ENCODE results near the gene GAB4. TPM values are rescaled to one million over a fixed set of nuclear protein-coding genes. Genes with fewer than 3 reads are reported as not detected.

GAB4 gene
- total RNA-seq, 1 donor from 2014 or later, result not detected

DNA sequence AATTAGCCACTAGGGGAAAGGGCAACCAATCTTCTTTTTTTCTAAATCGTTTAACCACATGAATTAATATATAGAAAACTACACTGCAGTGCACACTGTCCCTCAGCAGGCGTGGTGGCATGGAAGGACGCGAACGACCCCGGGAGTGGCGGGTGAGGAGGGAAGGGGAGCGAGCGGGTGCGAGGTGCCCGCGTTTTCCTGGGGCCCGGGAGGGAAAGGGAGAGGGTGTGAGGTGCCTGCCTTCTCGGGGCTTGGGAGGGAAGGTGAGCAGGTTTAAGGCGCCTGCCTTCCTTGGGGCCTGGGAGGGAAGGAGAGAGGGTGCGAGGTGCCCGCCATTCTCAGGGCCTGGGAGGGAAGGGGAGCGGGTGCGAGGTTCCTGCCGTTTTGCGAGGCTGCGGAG is 765 bp downstream of the GAB4 start:
- Histone ChIP-seq H2AFZ (ENCODE audit: low read depth, low read length) (no peak overlapping the region), H3K9ac (ENCODE audit: low read length) (no peak overlapping the region), H3K27me3 (ENCODE audit: insufficient read depth, low read length) (no peaks in the 10 kb centered on the region), H3K27ac (ENCODE audit: low read depth, low read length) (no peak overlapping the region), H3K4me3 (ENCODE audit: insufficient read depth, low read depth, low read length) (no peak overlapping the region), H3K36me3 (ENCODE audit: insufficient read depth, low read length) (no peaks in the 10 kb centered on the region), H3K4me1 (ENCODE audit: insufficient read depth, low read length) (no peaks in the 10 kb centered on the region), H4K20me1 (ENCODE audit: insufficient read depth, low read length) (no peaks in the 10 kb centered on the region), H3K4me2 (ENCODE audit: low read length) (no peak overlapping the region), H3K9me3 (ENCODE audit: insufficient read depth, low read depth, low read length) (no peaks in the 10 kb centered on the region), H3K79me2 (ENCODE audit: insufficient read depth, low read length) (no peaks in the 10 kb centered on the region)
- Mint-ChIP-seq H3K27me3 (ENCODE audit: low read depth, unreplicated experiment) (peaks cover 27% of the 10 kb centered on the region), H3K4me1 (ENCODE audit: low read depth, unreplicated experiment) (no peaks in the 10 kb centered on the region), H3K36me3 (ENCODE audit: low read depth, unreplicated experiment) (no peaks in the 10 kb centered on the region), H3K4me3 (ENCODE audit: unreplicated experiment) (no peak overlapping the region), H3K27ac (ENCODE audit: unreplicated experiment) (no peak overlapping the region), H3K9me3 (ENCODE audit: unreplicated experiment) (peaks cover 11% of the 10 kb centered on the region)
- TF ChIP-seq, protein P1, sequence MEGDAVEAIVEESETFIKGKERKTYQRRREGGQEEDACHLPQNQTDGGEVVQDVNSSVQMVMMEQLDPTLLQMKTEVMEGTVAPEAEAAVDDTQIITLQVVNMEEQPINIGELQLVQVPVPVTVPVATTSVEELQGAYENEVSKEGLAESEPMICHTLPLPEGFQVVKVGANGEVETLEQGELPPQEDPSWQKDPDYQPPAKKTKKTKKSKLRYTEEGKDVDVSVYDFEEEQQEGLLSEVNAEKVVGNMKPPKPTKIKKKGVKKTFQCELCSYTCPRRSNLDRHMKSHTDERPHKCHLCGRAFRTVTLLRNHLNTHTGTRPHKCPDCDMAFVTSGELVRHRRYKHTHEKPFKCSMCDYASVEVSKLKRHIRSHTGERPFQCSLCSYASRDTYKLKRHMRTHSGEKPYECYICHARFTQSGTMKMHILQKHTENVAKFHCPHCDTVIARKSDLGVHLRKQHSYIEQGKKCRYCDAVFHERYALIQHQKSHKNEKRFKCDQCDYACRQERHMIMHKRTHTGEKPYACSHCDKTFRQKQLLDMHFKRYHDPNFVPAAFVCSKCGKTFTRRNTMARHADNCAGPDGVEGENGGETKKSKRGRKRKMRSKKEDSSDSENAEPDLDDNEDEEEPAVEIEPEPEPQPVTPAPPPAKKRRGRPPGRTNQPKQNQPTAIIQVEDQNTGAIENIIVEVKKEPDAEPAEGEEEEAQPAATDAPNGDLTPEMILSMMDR (IDR thresholded peaks at IDR 0.05; ENCODE audit: insufficient read depth, low read depth, low read length), result no peak
- TF ChIP-seq EZH2 (IDR thresholded peaks at IDR 0.05; ENCODE audit: insufficient read depth, low read length), result no peak
- no peak for FAIRE-seq
- DNase-seq (ENCODE audit: low read depth), result no peak

DNA sequence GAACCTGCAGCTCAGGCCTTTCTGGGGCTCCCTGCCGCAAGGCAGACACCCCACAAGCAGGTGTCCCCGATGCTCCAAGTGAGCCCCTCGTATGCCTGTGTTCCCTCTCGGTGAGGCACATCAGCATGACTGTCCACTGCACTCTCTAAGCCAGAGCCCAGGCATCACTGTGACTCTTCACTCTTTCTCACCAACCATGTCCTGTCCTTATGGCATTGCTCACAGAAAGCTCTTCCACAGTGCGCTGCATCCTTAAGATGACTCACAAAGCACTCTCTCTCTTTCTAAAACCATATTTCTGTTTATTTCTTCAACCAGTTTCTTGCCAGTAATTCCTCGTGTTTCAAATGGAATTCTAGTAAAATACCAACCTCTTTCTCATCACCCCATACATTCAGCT is 18.1 kb downstream of the GAB4 start:
- no peak overlapping the region for H3K27ac Mint-ChIP-seq (ENCODE audit: unreplicated experiment)
- TF ChIP-seq, protein P1 (IDR thresholded peaks at IDR 0.05; ENCODE audit: insufficient read depth, low read depth, low read length), result no peak
- no peak for TF ChIP-seq EZH2 (IDR thresholded peaks at IDR 0.05; ENCODE audit: insufficient read depth, low read length)
- no peaks in the 10 kb centered on the region for H3K4me1 ChIP-seq (ENCODE audit: insufficient read depth, low read length)
- H3K27me3 ChIP-seq (ENCODE audit: insufficient read depth, low read length), result no peaks in the 10 kb centered on the region
- no peaks in the 10 kb centered on the region for H3K4me1 Mint-ChIP-seq (ENCODE audit: low read depth, unreplicated experiment)
- DNase-seq (ENCODE audit: low read depth) (no peak), FAIRE-seq (no peak)
- no peaks in the 10 kb centered on the region for H3K79me2 ChIP-seq (ENCODE audit: insufficient read depth, low read length)
- H3K9me3 Mint-ChIP-seq (ENCODE audit: unreplicated experiment), result peaks cover 3% of the 10 kb centered on the region
- no peak overlapping the region for H3K4me3 ChIP-seq (ENCODE audit: insufficient read depth, low read depth, low read length)
- H3K36me3 Mint-ChIP-seq (ENCODE audit: low read depth, unreplicated experiment), result no peaks in the 10 kb centered on the region
- H3K27ac ChIP-seq (ENCODE audit: low read depth, low read length), result no peak overlapping the region
- H3K9ac ChIP-seq (ENCODE audit: low read length), result no peak overlapping the region
- no peak overlapping the region for H2AFZ ChIP-seq (ENCODE audit: low read depth, low read length)
- no peak overlapping the region for H3K4me3 Mint-ChIP-seq (ENCODE audit: unreplicated experiment)
- H4K20me1 ChIP-seq (ENCODE audit: insufficient read depth, low read length), result no peaks in the 10 kb centered on the region
- no peaks in the 10 kb centered on the region for H3K36me3 ChIP-seq (ENCODE audit: insufficient read depth, low read length)
- no peak overlapping the region for H3K4me2 ChIP-seq (ENCODE audit: low read length)
- H3K9me3 ChIP-seq (ENCODE audit: insufficient read depth, low read depth, low read length), result peaks cover 3% of the 10 kb centered on the region
- H3K27me3 Mint-ChIP-seq (ENCODE audit: low read depth, unreplicated experiment), result peaks cover 9% of the 10 kb centered on the region

DNA sequence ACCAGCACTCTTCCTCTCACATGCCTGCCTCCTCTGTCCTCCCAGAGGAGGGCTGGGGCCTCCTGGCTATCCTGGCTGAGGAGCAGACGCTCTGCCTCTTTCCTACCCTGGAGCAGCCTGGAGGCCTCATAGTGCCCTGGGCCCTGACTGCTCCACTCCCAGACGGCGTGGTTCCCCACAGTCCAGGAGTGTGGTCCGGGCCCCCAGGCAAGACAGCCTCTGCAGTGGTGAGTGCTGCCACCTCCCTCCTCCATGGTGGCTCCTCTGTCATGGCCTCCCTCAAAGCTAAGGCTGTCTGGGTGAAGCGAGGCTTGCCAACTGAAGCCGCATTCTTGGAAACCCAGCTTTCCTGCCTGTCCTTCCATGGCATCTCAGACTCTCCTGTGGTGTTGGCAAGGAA is 19.8 kb downstream of the GAB4 start:
- Histone ChIP-seq H4K20me1 (ENCODE audit: insufficient read depth, low read length) (no peaks in the 10 kb centered on the region), H3K27me3 (ENCODE audit: insufficient read depth, low read length) (no peaks in the 10 kb centered on the region), H3K4me2 (ENCODE audit: low read length) (no peak overlapping the region), H3K79me2 (ENCODE audit: insufficient read depth, low read length) (no peaks in the 10 kb centered on the region), H3K27ac (ENCODE audit: low read depth, low read length) (no peak overlapping the region), H3K4me1 (ENCODE audit: insufficient read depth, low read length) (no peaks in the 10 kb centered on the region), H3K36me3 (ENCODE audit: insufficient read depth, low read length) (no peaks in the 10 kb centered on the region), H3K4me3 (ENCODE audit: insufficient read depth, low read depth, low read length) (no peak overlapping the region), H2AFZ (ENCODE audit: low read depth, low read length) (no peak overlapping the region), H3K9me3 (ENCODE audit: insufficient read depth, low read depth, low read length) (peaks cover 3% of the 10 kb centered on the region), H3K9ac (ENCODE audit: low read length) (no peak overlapping the region)
- Mint-ChIP-seq H3K27me3 (ENCODE audit: low read depth, unreplicated experiment) (peaks cover 5% of the 10 kb centered on the region), H3K27ac (ENCODE audit: unreplicated experiment) (no peak overlapping the region), H3K9me3 (ENCODE audit: unreplicated experiment) (peaks cover 6% of the 10 kb centered on the region), H3K36me3 (ENCODE audit: low read depth, unreplicated experiment) (no peaks in the 10 kb centered on the region), H3K4me1 (ENCODE audit: low read depth, unreplicated experiment) (no peaks in the 10 kb centered on the region), H3K4me3 (ENCODE audit: unreplicated experiment) (no peak overlapping the region)
- FAIRE-seq (no peak), DNase-seq (ENCODE audit: low read depth) (no peak)
- no peak for TF ChIP-seq EZH2 (IDR thresholded peaks at IDR 0.05; ENCODE audit: insufficient read depth, low read length)
- TF ChIP-seq, protein P1 (IDR thresholded peaks at IDR 0.05; ENCODE audit: insufficient read depth, low read depth, low read length), result no peak

All from astrocyte (in vitro differentiated cells and primary cell).